ENCODE measurements around the gene DMRTC2.
A peak's percentile ranks its signal among the peaks of the same experiment; 100 is the strongest.

The DMRTC2 gene

DNA sequence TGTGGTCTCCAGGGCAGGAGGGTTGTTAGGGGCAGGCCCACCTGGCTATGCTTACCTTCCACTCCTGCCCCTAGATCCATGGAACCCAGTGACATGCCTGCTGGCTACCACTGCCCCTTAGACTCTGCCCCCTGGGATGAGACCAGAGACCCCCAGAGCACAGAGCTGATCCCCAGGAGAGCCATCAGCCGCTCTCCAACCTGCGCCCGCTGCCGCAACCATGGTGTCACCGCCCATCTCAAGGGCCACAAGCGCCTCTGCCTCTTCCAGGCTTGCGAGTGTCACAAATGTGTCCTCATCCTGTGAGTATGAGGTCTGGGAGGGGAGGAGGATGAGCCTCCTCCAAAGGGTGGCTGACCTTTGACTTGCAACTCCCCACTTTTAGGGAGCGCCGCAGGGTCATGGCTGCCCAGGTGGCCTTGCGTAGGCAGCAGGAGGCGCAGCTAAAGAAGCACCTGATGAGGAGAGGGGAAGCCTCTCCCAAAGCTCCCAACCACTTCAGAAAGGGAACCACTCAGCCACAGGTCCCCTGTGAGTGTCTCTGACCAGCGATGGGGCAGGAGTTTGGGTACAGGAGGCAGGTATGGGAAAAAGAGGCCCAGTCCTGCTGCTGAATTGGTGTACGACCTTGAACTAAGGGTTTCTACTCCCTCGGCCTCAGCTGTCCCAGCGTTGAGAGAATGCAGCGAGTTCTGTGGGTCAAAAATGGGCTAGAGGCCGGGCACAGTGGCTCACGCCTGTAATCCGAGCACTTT is 2.7 kb downstream of the DMRTC2 start:
- DNase-seq, result no peak

DNA sequence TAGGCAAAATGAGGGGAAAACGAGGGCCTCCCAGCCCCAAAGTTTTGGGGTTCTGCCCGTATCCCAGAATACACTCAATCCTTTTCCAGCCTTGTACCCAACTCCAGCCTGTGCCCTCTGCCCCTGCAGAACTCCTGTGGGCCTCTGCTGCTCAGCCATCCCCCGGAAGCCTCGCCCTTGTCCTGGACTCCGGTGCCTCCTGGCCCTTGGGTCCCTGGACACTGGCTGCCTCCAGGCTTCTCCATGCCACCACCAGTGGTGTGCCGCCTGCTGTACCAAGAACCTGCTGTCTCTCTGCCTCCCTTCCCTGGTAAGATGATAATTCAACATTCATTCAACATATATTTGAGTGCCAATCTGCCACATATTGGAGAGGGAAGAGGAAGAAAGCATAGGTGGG is 3.8 kb downstream of the DMRTC2 start:
- DNase-seq, result no peak

DNA sequence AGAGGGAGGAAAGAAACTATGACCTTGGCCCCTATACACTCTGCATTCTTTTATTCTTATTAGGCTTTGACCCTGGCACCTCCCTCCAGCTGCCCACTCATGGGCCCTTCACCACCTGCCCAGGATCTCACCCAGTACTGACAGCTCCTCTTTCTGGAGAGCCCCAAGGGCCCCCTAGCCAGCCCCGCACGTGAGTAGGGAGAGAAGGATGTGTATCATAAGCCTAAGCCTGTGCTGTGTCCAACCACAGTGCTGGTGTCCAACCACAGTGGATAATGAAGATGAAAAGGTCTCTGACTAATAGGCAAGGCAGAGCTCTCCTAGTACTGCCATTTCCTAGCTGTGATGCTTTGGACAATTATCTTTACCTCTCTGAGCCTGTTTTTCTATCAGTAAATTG is 4.2 kb downstream of the DMRTC2 start:
- DNase-seq, result no peak

DNA sequence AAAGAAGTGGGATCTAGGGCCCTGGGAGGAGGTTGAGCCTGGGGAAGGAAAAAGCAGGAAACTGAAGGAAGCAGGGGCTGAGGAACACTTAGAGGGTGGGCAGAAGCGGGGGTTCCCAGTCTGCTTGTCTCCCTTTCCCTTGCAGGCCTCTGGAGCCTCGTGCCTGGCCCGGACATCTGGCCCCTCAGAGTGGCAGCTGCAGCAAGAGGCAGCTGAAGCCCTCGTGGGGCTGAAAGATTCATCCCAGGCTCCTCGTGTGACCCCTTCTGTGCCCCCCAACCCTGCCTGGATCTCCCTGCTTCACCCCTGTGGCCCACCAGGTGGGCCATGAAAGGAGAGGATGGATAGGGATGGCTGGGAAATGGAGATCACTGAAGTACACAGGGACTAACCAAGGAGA is 5.5 kb downstream of the DMRTC2 start:
- DNase-seq, result no peak

DNA sequence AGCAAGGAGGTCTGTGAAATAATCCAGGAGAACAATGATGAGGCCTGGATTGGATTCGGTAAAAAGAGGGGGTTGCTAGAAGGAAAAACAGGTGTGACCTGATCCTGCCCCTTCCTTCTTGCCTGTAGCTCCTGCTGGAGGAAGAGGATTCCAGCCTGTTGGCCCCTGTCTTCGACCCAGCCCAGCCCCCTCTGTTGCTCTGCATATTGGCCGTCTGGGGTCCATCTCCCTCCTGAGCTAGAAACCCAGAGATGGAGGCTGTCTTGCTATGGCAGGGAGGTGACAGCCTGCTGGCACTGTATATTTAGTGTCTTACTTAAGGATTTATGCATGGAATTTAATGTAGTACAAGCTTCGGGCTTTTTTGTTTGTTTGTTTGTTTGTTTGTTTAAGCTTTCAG is 6.6 kb downstream of the DMRTC2 start:
- no peak for DNase-seq

GRCh38 chr19:41853344-41853743 is 8.5 kb downstream of the DMRTC2 start:
- no peak for DNase-seq

- DNase-seq, result peak; percentile 36
Observed at GRCh38 chr19:41853768-41854167, 8.9 kb downstream of the DMRTC2 start.

DNA sequence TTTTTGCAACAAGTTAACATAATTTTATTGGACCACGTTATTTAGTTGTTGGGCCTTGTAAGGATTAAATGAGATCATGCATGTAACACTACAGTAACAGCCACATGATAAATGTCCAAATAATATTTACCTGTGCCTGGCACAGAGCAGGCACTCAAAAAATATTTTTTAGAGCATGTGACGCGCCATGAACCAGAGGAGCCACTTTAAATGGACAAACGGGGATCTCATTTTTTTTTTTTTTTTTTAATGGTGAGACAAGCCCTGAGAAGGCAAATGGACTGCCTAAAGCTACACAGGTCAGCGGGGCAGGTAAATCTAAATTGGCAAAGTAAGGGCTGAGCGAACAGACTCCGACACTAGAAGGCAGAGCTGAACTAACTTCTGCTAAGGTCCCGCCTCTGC is 14.4 kb downstream of the DMRTC2 start:
- DNase-seq, result no peak

DNA sequence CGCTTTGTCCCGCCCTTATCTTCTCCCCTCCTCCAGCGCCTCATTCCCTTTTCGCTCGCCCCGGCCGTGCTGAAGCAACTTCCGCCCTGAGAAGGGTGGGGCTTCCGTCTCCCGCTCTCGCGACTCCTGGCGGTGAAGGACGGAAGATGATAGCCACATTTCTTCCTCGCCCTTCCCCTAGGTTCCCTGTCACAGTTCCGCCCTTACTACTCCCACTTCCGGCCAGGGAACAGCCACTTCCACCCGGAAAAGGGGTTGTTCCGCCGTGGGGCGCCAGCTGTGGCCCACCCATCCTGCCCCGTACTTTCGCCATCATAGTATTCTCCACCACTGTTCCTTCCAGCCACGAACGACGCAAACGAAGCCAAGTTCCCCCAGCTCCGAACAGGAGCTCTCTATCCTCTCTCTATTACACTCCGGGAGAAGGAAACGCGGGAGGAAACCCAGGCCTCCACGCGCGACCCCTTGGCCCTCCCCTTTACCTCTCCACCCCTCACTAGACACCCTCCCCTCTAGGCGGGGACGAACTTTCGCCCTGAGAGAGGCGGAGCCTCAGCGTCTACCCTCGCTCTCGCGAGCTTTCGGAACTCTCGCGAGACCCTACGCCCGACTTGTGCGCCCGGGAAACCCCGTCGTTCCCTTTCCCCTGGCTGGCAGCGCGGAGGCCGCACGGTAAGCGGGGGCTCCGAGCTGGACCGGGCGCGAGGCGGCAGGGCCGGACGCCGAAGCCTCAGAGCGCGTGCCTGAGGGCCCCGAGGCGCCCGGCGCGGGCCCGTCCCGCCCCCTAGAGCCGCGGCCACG is 15.0 kb downstream of the DMRTC2 start, which contains the start of gene RPS19:
Gene RPS19, plus strand, starts transcription at position 638 of the 801 bp plus-strand sequence. CDS start 520 bp downstream, outside the sequence.
- peak; percentile 100 for DNase-seq

DNA sequence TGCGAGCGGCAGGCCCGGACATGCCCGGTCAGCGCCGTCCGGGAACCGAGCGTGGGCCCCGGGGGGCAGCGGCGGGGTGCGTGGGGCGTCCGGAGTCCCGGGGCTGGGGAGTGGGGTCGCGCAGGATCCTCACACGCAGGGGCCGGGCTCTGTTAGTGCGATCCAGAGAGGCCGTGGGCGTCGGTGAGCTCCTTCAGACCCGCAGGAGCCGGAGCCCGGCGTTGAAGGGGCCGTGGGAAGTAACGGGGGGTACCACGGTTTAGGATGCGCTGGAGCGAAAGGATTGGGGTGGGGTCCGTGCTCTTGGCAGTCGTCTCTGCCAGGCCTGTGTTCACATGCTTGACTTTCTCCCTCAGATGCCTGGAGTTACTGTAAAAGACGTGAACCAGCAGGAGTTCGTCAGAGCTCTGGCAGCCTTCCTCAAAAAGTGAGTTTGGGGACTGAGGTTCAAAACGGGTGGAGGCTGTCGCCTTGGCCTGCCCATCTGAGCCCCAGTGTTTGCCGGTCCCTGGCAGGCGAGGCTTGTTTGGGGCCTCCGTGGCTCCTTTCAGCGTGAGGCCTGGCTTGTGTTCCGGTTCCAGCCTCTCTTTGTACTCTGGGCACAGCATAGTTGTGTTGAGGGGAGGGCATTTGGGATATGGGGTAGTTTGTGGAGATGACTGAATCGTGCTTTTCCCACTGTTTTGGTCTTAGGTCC is 15.7 kb downstream of the DMRTC2 start:
- no peak for DNase-seq

DNA sequence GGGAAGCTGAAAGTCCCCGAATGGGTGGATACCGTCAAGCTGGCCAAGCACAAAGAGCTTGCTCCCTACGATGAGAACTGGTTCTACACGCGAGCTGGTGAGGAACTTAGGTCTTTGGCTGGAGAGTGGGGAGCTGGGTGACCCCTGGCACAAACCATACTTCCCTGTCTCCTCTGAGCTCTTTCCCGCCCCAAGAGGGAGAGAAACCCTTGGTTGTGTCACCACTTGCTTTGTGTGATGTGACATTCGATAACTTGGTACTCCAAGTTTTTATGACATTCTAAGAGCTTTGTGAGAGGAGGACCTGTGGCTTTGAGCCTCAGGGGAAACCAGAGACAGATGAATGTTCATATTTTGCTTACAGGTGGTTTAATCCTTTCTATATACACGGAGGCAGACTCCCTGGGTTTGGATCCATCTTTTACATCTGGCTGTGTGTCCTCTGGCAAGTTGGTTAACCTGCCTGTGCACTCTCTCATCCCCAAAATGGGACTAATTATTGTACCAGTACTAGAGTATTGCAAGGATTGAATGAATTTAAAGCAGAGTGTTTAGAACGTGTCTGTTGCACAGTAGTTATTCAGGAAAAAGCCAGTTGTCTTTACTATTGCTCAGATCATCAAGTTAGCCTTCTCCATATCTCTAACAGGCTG is 16.4 kb downstream of the DMRTC2 start:
- DNase-seq, result peak; percentile 21

GRCh38 chr19:41861846-41862245 is 17.0 kb downstream of the DMRTC2 start:
- no peak for DNase-seq

GRCh38 chr19:41862445-41862986 is 17.7 kb downstream of the DMRTC2 start:
- DNase-seq, result no peak

DNA sequence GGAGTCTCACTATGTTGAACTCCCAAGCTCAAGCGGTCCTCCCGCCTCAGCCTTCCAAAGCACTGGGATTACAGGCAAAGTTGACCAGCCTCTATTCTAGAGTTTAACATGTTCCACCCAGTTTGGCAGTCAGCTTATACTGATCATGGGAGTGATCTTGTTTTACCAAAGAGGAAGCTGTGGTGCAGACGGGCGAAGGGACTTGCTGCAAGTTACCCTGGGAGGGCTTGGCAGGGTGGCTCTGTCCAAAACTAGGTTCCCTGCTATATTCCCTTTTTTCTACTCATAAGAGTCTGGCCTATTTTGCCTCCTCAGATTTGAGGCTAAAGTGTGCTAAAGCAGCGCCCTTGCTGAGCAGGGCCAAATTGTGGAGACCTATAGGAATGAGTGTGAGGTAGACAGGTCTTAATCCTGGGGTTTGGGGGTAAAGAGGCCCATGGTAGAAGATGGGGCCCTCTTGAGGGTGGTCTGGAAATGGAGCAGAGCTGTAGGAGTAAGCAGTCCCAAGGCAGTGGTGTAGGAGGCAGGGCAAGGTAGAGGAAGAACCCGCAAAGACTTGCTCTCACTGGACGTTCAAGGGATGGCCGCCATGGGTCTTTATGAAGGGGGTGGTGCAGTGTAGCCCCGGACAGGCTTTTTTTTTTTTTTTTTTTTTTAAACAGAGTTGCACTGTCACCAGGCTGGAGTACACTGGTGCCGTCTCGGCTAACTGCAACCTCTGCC is 18.5 kb downstream of the DMRTC2 start:
- DNase-seq, result peak; percentile 82

DNA sequence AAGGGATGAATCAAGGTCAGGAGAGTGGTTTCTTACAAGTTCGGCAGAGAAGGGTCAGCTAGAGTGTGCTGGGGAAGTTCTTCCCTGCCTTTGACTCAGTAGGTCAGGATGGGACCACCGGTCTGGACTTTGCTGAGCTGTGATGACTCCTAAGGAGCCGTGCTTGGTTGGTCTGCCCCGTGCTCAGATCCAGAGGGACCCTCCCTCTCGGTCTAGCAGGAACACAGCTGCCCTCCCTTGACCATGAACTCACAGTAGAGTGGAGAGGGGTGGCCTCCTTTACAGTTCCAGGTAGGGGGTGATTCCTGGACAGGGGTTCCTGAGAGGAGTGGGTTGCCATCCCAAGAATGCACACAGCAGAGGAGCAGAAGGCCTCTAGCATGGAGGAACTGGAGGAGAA is 19.5 kb downstream of the DMRTC2 start:
- no peak for DNase-seq

- DNase-seq, result no peak
Observed at GRCh38 chr19:41866284-41866683, 21.4 kb downstream of the DMRTC2 start.

GRCh38 chr19:41868120-41868988 is 23.5 kb downstream of the DMRTC2 start:
- no peak for DNase-seq

DNA sequence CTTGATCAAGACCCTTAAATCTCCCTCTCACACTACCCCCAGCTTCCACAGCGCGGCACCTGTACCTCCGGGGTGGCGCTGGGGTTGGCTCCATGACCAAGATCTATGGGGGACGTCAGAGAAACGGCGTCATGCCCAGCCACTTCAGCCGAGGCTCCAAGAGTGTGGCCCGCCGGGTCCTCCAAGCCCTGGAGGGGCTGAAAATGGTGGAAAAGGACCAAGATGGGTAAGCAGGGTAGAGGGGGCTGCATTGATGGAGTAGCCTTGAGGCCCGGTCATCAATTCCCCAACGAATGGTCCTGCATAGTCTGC is 24.1 kb downstream of the DMRTC2 start:
- no peak for DNase-seq

- DNase-seq, result no peak
Observed at GRCh38 chr19:41869374-41869955, 24.6 kb downstream of the DMRTC2 start.

DNA sequence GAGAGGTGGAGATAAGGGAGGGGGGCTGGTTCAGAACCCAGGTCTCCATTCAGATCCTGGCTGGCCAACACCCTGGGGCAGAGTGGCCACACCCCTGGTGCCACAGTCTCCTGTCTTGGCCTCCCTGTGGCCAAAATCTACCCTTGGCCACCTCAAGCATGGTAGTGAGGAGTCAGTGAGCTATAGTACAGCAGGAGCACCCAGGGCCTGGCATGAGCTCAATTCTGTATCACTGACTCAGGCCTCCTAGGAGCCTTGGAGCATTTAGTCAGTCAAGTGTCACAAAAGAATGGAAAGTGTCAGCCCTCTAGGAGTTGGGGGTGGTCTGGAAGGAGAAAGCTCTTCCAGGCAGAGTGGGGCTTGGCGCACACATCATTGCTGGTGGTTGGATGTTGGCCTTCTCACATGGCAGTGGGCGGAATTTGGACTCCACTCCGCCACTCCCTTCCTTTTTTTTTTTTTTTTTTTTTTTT is 25.6 kb downstream of the DMRTC2 start:
- DNase-seq, result peak; percentile 60

All from MV-4-11 (cell line).